Measurements from ENCODE around the gene RPP25.

Gene RPP25

GRCh38 chr15:74989527-74989926 is 33.0 kb upstream of the RPP25 start:
- no peak for TF ChIP-seq REST (IDR thresholded peaks at IDR 0.05; ENCODE audit: insufficient replicate concordance, low read depth)
- TF ChIP-seq GABPA (IDR thresholded peaks at IDR 0.05; ENCODE audit: low read depth), result no peak
- no peak for TF ChIP-seq SPI1 (IDR thresholded peaks at IDR 0.05; ENCODE audit: borderline replicate concordance, low read depth)
- TF ChIP-seq, protein P1, sequence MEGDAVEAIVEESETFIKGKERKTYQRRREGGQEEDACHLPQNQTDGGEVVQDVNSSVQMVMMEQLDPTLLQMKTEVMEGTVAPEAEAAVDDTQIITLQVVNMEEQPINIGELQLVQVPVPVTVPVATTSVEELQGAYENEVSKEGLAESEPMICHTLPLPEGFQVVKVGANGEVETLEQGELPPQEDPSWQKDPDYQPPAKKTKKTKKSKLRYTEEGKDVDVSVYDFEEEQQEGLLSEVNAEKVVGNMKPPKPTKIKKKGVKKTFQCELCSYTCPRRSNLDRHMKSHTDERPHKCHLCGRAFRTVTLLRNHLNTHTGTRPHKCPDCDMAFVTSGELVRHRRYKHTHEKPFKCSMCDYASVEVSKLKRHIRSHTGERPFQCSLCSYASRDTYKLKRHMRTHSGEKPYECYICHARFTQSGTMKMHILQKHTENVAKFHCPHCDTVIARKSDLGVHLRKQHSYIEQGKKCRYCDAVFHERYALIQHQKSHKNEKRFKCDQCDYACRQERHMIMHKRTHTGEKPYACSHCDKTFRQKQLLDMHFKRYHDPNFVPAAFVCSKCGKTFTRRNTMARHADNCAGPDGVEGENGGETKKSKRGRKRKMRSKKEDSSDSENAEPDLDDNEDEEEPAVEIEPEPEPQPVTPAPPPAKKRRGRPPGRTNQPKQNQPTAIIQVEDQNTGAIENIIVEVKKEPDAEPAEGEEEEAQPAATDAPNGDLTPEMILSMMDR (IDR thresholded peaks at IDR 0.05; ENCODE audit: insufficient read depth, low read length), result no peak
- no peak for TF ChIP-seq POLR2AphosphoS5 (IDR thresholded peaks at IDR 0.05; ENCODE audit: low read depth)
- H3K4me3 ChIP-seq (replicated peaks; ENCODE audit: insufficient read depth, low read length), result no peak overlapping the region
- no peaks in the 10 kb centered on the region for H3K27me3 ChIP-seq (ENCODE audit: insufficient read depth, poor library complexity, severe bottlenecking)
- H3K27ac ChIP-seq (replicated peaks), result no peak overlapping the region
- DNase-seq (ENCODE audit: low read depth in 1 of 2, low spot score in 1 of 2), result no peak

DNA sequence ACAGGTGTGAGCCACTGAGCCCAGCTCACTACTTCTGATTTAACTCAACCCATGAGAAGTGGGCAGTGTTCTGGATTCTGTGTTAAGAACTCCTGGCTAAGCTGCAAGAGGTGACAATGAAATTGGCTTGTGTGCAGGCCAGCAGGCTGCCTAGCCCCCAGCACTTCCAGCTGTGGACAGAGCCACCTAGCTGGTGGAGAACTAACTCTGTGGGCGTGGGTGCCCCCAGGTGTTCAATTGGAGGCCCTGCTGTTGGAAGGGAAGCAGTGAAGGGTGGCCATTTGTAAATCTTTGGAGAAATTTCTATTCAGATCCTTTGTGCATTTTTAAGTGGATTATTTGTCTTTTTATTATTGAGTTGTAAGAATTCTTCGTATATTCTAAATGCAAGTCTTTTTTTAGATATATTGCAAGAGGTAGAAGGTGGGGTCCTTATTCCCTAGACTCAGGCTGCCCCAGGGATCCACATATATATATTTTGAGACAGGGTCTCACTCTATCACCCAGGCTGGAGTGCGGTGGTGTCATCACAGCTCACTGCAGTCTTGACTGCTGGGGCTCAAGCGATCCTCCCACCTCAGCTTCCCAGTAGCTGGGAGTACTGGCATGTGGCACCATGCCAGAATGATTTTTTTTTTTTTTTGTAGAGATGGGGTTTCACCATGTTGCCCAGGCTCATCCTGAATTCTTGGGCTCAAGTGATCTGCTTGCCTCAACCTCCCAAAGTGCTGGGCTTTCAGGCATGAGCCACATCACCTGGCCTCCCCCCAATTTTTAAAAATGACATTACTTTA is 31.6 kb upstream of the RPP25 start:
- Histone ChIP-seq H3K4me3 (replicated peaks; ENCODE audit: insufficient read depth, low read length) (no peak overlapping the region), H3K27me3 (ENCODE audit: insufficient read depth, poor library complexity, severe bottlenecking) (no peaks in the 10 kb centered on the region), H3K27ac (replicated peaks) (no peak overlapping the region)
- TF ChIP-seq POLR2AphosphoS5 (IDR thresholded peaks at IDR 0.05; ENCODE audit: low read depth) (no peak), SPI1 (IDR thresholded peaks at IDR 0.05; ENCODE audit: borderline replicate concordance, low read depth) (no peak), GABPA (IDR thresholded peaks at IDR 0.05; ENCODE audit: low read depth) (no peak), REST (IDR thresholded peaks at IDR 0.05; ENCODE audit: insufficient replicate concordance, low read depth) (peak; percentile 93)
- TF ChIP-seq, protein P1 (IDR thresholded peaks at IDR 0.05; ENCODE audit: insufficient read depth, low read length), result peak; percentile 18
- DNase-seq (ENCODE audit: low read depth in 1 of 2, low spot score in 1 of 2), result peak in 1 of 2 experiments; percentile 53

GRCh38 chr15:74983725-74984231 is 27.2 kb upstream of the RPP25 start:
- no peak overlapping the region for H3K4me3 ChIP-seq (replicated peaks; ENCODE audit: insufficient read depth, low read length)
- no peak overlapping the region for H3K27ac ChIP-seq (replicated peaks)
- peaks cover 2% of the 10 kb centered on the region for H3K27me3 ChIP-seq (ENCODE audit: insufficient read depth, poor library complexity, severe bottlenecking)
- TF ChIP-seq GABPA (IDR thresholded peaks at IDR 0.05; ENCODE audit: low read depth), result no peak
- TF ChIP-seq, protein P1 (IDR thresholded peaks at IDR 0.05; ENCODE audit: insufficient read depth, low read length), result no peak
- no peak for TF ChIP-seq SPI1 (IDR thresholded peaks at IDR 0.05; ENCODE audit: borderline replicate concordance, low read depth)
- no peak for TF ChIP-seq REST (IDR thresholded peaks at IDR 0.05; ENCODE audit: insufficient replicate concordance, low read depth)
- TF ChIP-seq POLR2AphosphoS5 (IDR thresholded peaks at IDR 0.05; ENCODE audit: low read depth), result no peak
- peak in 1 of 2 experiments; percentile 60 for DNase-seq (ENCODE audit: low read depth in 1 of 2, low spot score in 1 of 2)
